DND-41 (cell line): ENCODE results near the gene TCP11.

Source experiments
- EZH2 ChIP-seq: IDR thresholded peaks from 3 replicates; pipeline ENCODE4 v1.6.1; 2012; ENCODE audit warnings: borderline replicate concordance, low read depth, mild to moderate bottlenecking, moderate library complexity, low read length, inconsistent platforms; ENCODE audit not compliant: severe bottlenecking
- TF ChIP-seq, protein P1 (sequence below): IDR thresholded peaks from 2 replicates; pipeline ENCODE4 v1.5.1; 2012; ENCODE audit warnings: borderline replicate concordance, low read length, moderate library complexity, mild to moderate bottlenecking; ENCODE audit not compliant: poor library complexity, severe bottlenecking; ENCODE audit errors: extremely low read depth

DNA sequence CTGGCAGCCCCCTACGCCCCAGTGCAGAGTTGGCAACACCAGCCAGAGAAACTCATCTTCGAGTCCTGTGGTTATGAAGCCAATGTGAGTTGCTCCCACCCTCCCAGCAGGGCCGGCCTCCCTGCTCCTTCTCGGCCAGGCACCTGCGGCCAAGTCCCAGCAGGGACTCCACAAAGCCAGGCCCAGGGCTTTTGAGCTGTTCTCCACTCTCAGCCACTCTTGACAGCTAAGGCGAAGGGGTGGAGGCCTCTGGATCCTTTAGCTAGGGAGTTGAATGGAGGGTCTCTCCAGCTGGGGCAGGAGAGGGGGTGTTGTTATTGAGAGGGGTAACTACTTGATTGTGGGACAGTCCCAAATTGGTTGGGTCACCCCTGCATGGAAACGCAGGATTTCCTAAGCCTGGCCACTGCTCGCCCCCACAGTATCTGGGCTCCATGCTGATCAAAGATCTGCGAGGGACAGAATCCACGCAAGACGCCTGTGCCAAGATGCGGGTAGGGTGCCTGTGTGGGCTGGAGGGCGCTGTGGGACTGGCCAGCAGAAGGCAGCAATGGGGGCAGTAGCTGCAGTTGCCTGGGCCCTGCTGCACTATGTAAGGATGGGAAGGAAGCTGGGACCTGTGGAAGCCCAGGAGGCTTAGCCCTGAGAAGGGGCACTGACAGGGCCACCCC is 58.3 kb downstream of the TCP11 start:
- TF ChIP-seq, protein P1, sequence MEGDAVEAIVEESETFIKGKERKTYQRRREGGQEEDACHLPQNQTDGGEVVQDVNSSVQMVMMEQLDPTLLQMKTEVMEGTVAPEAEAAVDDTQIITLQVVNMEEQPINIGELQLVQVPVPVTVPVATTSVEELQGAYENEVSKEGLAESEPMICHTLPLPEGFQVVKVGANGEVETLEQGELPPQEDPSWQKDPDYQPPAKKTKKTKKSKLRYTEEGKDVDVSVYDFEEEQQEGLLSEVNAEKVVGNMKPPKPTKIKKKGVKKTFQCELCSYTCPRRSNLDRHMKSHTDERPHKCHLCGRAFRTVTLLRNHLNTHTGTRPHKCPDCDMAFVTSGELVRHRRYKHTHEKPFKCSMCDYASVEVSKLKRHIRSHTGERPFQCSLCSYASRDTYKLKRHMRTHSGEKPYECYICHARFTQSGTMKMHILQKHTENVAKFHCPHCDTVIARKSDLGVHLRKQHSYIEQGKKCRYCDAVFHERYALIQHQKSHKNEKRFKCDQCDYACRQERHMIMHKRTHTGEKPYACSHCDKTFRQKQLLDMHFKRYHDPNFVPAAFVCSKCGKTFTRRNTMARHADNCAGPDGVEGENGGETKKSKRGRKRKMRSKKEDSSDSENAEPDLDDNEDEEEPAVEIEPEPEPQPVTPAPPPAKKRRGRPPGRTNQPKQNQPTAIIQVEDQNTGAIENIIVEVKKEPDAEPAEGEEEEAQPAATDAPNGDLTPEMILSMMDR, result no peak
- TF ChIP-seq EZH2, result no peak
